Stimulated activated CD4-positive, alpha-beta T cell treated with anti-CD3 and anti-CD28 coated beads, Interleukin-12 subunit alpha, Interleukin-12 subunit beta, amount 100 ng/mL, for 4 hours (primary cell): ENCODE measurements around the gene FIGN.

Experiments
- DNase-seq: peaks from one replicate; pipeline ENCODE4 v3.0.0-alpha.2; 2020

The FIGN gene

GRCh38 chr2:163553601-163554000, 182.2 kb downstream of the FIGN start:
- no peak for DNase-seq

GRCh38 chr2:163552758-163553157, 183.1 kb downstream of the FIGN start:
- DNase-seq, result no peak

DNA sequence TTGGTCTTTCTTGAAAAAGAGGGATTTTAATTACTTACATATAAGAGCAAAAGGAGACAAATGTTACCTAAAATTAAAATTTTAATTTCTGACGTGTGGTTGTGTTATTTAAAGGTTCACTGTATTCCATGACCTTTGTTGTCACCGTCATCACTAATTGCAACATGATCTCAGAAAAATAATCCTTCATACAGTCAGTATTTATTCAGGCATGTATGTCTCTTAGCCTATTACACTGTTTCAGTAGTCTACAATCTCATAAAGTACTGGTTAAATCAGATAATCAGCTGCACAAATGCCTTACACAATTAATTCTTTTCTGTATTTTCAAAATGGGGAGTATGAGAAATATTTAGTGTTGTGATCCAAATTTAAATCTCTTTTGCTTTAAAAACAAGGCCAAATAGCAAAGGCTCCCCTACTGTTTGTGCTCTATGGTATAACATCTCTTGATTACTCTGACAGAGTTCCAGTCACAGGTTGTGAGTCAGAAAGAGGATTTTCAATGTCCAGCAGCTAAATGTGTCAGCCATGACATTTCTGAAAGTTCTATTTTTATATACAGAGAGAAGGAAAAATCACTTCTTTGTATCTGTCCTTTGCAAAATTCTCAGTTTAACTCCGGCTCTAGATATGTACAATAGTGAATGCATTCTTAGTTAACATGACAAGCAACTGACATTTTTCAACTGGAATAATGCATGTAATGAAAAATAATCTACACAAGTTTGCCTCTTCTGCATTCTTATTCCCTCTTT, 184.0 kb downstream of the FIGN start:
- no peak for DNase-seq

DNA sequence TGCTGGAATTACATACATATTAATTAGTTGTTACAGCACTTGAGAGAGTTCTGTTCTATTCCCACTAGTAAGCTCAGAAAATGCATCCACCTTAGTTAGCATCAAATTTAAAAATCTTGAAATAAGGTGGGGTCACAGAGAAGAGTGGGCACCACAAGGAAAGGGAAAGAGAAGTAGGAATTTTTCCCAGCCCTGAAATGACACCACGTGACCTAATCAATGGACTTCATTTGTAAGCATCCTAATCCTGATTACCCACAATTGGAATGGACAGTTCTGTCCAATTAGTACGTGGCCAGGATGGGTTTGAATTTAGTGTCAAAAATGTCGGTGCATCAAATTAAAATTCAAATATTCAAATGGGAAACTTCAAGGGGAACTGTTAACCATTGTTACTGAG, 186.8 kb downstream of the FIGN start:
- no peak for DNase-seq
